Islet of Langerhans (tissue), 1 donor: Measurements from ENCODE around the gene ZNF789.
A peak's percentile ranks its signal among the peaks of the same experiment; 100 is the strongest.
"Not testable (repeated sequence)": the region's sequence is repeated elsewhere in the genome, so short reads cannot be mapped to it uniquely, and the experiment has no call there.

Experiments
- FAIRE-seq: peaks from one replicate; lab custom pipeline; 2011; peaks lifted over from hg19 to GRCh38; lab: Jason Lieb, UNC

Gene ZNF789

GRCh38 chr7:99472561-99473314 is at the start of gene ZNF789:
Gene ZNF789 (plus strand): TSS chr7:99472890. CDS start chr7:99476457, 3,567 bp downstream.
- peak; percentile 85 for FAIRE-seq

DNA sequence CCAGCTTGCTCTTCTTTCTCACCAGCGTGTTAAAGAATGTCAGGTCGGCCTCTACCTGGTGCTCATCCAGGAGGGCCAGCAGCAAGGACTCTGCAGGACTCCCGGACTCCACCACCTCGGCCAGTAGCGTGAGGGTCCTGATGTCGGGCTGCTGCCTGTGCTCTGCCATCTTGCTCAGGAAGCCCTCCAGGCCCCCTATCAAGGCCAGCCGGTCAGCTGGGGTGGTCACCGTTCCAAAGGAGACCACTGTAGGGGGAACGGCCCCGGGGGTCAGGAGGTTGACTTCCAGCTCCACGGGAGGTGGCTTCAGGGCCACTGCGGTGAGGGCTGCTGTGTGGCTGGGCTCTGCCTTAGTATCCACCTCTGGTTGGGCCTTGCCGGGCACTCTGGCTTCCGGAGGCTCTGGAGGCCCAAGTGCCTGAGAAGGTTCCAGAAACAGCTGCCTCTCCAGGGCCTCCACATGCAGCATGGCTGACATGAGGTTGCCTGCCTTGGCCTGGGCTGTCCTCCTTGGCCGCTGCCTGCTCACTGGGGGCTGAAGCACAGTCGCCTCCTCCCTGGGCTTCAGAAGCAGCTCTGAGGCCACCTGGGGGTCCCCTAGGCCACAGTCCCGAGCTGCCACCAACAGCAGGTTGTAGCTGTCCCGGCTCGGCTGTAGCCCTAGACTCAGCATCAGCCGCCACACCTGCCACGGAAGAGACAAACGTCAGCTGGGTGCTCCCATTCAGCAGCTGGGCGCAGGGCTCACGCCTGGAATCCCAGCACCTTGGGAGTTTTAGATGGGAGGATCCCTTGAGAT is 47.6 kb upstream of the ZNF789 start:
- FAIRE-seq: no peak

GRCh38 chr7:99428972-99429566 is 43.6 kb upstream of the ZNF789 start:
- FAIRE-seq: no peak

DNA sequence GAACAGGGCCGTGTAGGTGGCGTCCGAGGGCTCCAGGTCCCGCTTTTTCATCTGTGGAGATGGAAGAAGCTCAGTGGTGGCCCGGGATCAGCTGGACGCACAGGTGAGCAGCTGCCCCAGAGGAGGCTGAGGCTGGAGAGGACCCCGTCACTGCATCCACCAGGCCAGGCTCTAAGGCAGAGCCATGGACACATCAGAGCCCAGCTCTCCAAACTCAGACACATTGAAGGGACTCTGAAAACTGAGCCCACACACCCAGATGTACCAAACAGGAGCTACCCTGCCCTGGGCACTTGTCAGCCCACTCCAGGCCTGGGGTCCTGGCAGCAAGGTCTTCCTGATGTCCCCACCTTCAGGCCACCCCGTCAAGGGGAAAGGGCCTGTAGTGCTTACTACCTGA is 42.9 kb upstream of the ZNF789 start:
- no peak for FAIRE-seq

GRCh38 chr7:99431756-99432540 is 40.7 kb upstream of the ZNF789 start:
- not testable (repeated sequence) for FAIRE-seq

GRCh38 chr7:99433158-99433557 is 39.5 kb upstream of the ZNF789 start:
- FAIRE-seq: no peak

- FAIRE-seq: no peak
These were observed 34.6 kb upstream of the ZNF789 start for GRCh38 chr7:99437946-99438572.

DNA sequence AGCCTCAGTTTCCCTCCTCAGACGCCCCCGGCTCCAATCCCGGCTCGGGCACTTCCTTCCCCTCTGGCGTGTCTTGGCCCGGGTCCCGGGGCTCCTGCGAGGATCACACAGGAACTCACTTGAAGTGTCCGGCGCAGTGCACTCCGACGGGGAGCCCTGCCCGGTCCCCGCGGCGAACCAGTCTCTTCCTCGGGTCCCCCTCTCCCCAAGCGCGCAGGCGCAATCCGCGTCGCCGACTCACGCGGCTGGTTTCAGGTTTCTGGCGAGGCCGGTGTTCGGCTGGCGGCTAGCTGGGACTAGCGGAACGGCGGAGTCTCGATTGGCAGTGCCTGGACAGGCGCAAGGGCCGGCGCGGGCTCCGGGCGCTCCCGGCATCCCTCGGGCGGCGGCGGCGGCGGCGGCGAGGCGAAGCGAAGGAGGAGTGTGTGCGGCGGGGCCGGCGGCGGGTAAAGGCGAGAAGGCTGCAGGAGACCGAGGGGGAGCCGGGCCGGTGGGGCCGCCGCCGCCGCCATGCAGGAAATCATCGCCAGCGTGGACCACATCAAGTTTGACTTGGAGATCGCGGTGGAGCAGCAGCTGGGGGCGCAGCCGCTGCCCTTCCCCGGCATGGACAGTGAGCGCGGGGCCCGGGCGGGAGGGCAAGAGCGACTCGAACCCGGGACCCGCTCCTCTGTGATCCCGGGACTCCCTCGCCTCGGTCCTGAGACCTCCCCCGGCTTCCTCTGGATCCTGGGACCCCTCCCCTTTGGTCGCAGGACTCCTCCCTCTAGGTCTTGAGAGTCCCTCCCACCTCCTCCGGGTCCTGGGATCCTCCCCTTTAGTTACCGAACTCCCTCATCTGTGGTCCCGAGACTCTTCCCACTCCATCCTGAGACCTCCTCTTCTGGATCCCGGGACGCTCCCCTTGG is 33.9 kb upstream of the ZNF789 start, which contains the start of the genes CPSF4 and PTCD1:
Gene CPSF4 (plus strand): TSS at position 371 of the 908 bp plus-strand sequence. CDS start 140 bp downstream, at position 511.
Gene PTCD1 (minus strand): TSS at position 226 of the 908 bp plus-strand sequence. CDS start 3,556 bp downstream, outside the sequence.
- no peak for FAIRE-seq

GRCh38 chr7:99440195-99440594 is 32.5 kb upstream of the ZNF789 start:
- FAIRE-seq: no peak

- FAIRE-seq: no peak
These were observed 26.6 kb upstream of the ZNF789 start for GRCh38 chr7:99446096-99446495.

DNA sequence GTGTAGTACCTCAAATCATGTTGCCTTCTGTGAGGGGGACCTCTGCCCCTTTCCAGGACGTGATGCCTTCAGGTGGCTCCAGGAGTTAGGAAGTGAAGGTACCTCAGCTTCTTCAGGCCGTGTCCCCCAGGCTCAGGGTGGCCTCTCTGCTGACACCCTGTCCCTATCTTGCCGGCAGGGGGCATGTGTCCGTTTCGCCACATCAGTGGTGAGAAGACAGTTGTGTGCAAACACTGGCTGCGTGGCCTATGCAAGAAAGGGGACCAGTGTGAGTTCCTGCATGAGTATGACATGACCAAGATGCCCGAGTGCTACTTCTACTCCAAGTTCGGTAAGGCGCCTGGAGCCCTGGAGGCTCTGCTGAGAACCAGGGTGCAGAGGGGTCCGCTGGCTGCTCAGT is 24.7 kb upstream of the ZNF789 start:
- FAIRE-seq: no peak

GRCh38 chr7:99448855-99449254 is 23.8 kb upstream of the ZNF789 start:
- no peak for FAIRE-seq

- FAIRE-seq: no peak
These were observed 23.4 kb upstream of the ZNF789 start for GRCh38 chr7:99449326-99449725.

DNA sequence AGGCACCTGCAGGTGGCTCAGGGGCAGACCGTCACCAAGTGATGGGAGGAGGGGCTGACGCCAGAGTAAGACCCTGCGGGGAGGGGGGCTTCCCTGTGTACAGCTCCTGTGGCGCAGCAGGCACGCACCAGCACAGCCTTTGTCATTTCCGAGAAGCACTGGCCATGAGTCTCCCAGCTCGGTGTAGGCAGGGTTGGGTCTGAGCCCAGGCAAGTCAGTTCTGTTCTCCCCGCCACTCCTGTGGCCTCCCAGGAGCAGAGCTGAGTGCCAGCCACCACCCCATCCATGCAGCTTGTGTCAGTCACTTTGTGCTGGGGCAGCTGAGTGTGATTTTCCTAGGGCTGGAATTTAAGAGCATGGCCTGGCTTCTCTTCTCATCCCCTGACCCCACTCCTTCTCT is 20.8 kb upstream of the ZNF789 start:
- no peak for FAIRE-seq

DNA sequence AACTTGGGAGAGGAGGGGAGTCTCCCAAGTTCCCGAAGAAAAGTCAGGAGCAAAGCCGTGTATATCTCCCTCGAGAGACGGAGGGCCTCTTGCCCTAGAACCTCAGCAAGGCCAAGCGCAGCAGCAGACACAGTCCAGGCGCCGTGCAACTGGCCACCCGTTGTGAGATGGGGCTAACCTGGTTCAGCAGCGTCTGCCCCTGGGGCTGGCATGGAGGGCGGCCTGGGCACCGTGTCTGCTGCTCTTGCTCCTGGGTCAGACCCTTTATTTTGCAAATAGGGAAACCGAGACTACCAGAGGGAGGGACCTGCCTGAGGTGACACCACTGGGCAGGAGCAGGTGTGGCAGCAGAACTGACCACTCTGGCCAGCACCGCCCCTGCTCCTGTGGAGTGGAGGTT is 20.1 kb upstream of the ZNF789 start:
- FAIRE-seq: no peak

DNA sequence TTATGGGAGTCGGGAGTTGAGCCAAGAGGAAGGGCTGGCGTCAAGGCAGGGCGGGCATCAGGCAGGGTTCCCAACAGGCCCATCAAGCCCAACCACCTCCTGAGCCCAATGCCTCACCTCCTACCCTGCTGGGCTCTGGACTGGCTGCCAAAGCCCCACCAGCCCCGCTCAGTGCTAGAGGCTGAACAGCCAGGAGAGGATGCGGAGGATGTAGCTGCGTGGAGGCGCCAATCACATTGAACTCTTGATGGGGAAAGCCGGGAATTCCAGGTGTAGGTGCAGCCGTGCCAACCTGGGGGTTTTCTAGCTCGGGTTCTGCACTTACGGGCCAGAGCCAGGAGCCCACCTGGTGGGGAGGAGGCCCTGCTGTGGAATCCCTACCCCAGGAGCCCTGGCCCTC is 19.6 kb upstream of the ZNF789 start:
- no peak for FAIRE-seq

DNA sequence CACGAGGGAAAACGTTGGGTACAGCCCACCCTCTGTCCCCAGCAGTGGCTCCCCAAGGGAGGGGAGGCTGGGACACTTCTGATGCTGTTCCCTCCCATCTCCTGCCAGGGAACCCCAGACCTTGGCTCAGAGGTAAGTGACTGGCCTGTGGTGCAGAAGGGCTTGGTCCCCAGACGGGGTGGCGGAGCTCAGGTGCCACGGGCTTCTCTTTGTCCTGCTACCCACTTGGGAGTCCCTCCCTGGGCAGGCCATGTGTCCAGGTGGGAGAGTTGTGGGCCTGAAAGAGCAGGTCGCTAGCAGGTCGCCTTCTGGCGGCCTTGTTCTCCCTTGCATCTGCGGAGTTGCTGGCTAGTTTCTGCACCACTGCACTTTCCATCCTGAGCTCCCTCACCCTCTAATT is 16.8 kb upstream of the ZNF789 start:
- no peak for FAIRE-seq

DNA sequence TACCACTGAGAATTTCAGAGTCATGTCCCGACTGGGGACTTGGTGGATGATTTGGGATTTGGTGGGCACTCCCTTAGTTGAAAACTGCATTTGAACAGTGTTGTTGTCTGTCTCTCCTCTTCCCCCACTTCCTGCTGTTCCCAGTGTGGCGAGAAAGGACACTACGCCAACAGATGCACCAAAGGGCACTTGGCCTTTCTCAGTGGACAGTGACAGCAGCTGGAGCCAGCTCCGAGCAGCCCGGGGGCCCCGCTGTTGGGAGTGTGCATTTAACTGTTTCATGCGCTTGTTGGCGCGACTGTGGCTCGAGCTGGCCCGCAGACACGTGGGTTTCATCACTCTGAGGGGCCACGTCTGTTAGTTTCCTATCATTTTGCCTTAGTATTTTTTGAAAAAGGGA is 16.4 kb upstream of the ZNF789 start:
- FAIRE-seq: no peak

- FAIRE-seq: no peak
These were observed 15.5 kb upstream of the ZNF789 start for GRCh38 chr7:99457050-99457649.
